Tibial nerve (tissue), 4 donors: ENCODE results near the gene ZNRF1. TPM values are rescaled to one million over a fixed set of nuclear protein-coding genes. Genes with fewer than 3 reads are reported as not detected.

Experiments
- DNase-seq, 2 donors: peaks; one replicate each; pipeline ENCODE4 v3.0.0-alpha.2; 2019; ENCODE audit warnings: low spot score in 2 of 2
- H3K27ac ChIP-seq, 4 donors: fragments of 200-600 bp; sonication (generic) in 3 of 4; one replicate each; pipeline ENCODE4 v1.5.1; 2017 to 2019; ENCODE audit warnings: mild to moderate bottlenecking in 1 of 4
- H3K27me3 ChIP-seq, 2 donors: fragments of 200-600 bp; sonication (generic) in 1 of 2; one replicate each; pipeline versions ENCODE4 v1.5.1 to v1.6.0; 2017 to 2019
- H3K36me3 ChIP-seq, 3 donors: fragments of 200-600 bp; sonication (generic); one replicate each; pipeline ENCODE4 v1.5.1; 2018 to 2019
- H3K4me1 ChIP-seq, 4 donors: fragments of 200-600 bp; sonication (generic) in 3 of 4; one replicate each; pipeline ENCODE4 v1.5.1; 2017 to 2019
- H3K4me3 ChIP-seq, 4 donors: fragments of 200-600 bp; sonication (generic) in 3 of 4; one replicate each; pipeline ENCODE4 v1.5.1; 2017 to 2019; ENCODE audit warnings: mild to moderate bottlenecking in 1 of 4, moderate library complexity in 1 of 4
- H3K9me3 ChIP-seq, 4 donors: fragments of 200-600 bp; sonication (generic) in 3 of 4; one replicate each; pipeline ENCODE4 v1.5.1; 2017 to 2019
- CTCF ChIP-seq, 5 experiments: fragments of 200-600 bp in 3 of 5; fragments of 450-650 bp in 2 of 5; sonication (generic) in 3 of 5; IDR thresholded peaks; one replicate each; pipeline ENCODE4 v1.5.1; 2016 to 2019; ENCODE audit warnings: antibody characterized with exemption in 5 of 5, mild to moderate bottlenecking in 3 of 5, moderate library complexity in 2 of 5
- EP300 ChIP-seq, 2 donors: sonication (generic); formaldehyde crosslinking; IDR thresholded peaks; one replicate each; pipeline ENCODE4 v1.6.1; 2017; ENCODE audit warnings: antibody characterized with exemption in 2 of 2, mild to moderate bottlenecking in 1 of 2
- POLR2A ChIP-seq, 2 donors: fragments of 450-650 bp; IDR thresholded peaks; one replicate each; pipeline ENCODE4 v1.6.1; 2017; ENCODE audit warnings: antibody characterized with exemption in 2 of 2, mild to moderate bottlenecking in 2 of 2, moderate library complexity in 2 of 2
- WGBS, 2 donors: methylation state at CpG; one replicate each; pipeline ENCODE4 v1.1.5; 2018; 5-methylcytosine and 5-hydroxymethylcytosine counted together
- total RNA-seq, 4 donors: library from RNA; depleted of rRNA; stranded (reverse); fragments of >200 nt; gene quantifications; one replicate each; pipeline ENCODE4 v1.1.0, GENCODE V29; 2016

Gene ZNRF1
- total RNA-seq, 4 donors from 2014 or later, result 10.3 to 31.4 (median 14.7) TPM

- Histone ChIP-seq H3K4me3 (peak overlapping the region; percentile 4 to 40 (median 20)), H3K9me3 (no peaks in the 10 kb centered on the region), H3K36me3 (peaks cover 0 to 21% (median 0%) of the 10 kb centered on the region in 3 donors), H3K27me3 (no peaks in the 10 kb centered on the region), H3K4me1 (peaks cover 0 to 79% (median 37%) of the 10 kb centered on the region in 4 donors), H3K27ac (peak overlapping the region; percentile 55 to 91 (median 82))
- TF ChIP-seq CTCF (IDR thresholded peaks at IDR 0.05), result peak; percentile 93 to 96 (median 95)
- peak in 1 of 2 donors; percentile 76 for TF ChIP-seq EP300 (IDR thresholded peaks at IDR 0.05)
- no peak for TF ChIP-seq POLR2A (IDR thresholded peaks at IDR 0.05)
- peak; percentile 87 to 92 for DNase-seq
- 4 to 9% methylated on average over 27 to 28 of the region's 28 CpGs for WGBS, 2 donors
Measured at GRCh38 chr16:75110637-75111513, 112.1 kb downstream of the ZNRF1 start.

GRCh38 chr16:75111514-75111940 lies 112.7 kb downstream of the ZNRF1 start:
- no peaks in the 10 kb centered on the region for H3K9me3 ChIP-seq
- no peak for DNase-seq
- TF ChIP-seq POLR2A (IDR thresholded peaks at IDR 0.05), result no peak
- TF ChIP-seq CTCF (IDR thresholded peaks at IDR 0.05), result no peak
- no peak for TF ChIP-seq EP300 (IDR thresholded peaks at IDR 0.05)
- H3K4me3 ChIP-seq, result no peak overlapping the region
- no peaks in the 10 kb centered on the region for H3K27me3 ChIP-seq
- 36 to 40% methylated on average over 7 of the region's 7 CpGs for WGBS, 2 donors
- H3K36me3 ChIP-seq, result peaks cover 0 to 21% (median 0%) of the 10 kb centered on the region in 3 donors
- peak overlapping the region; percentile 7 to 91 (median 72) for H3K27ac ChIP-seq
- peaks cover 0 to 83% (median 38%) of the 10 kb centered on the region in 4 donors for H3K4me1 ChIP-seq

GRCh38 chr16:75111961-75112733 lies 113.3 kb downstream of the ZNRF1 start:
- Histone ChIP-seq H3K9me3 (no peaks in the 10 kb centered on the region), H3K27ac (peak overlapping the region in 3 of 4 donors; percentile 7 to 91 (median 89)), H3K27me3 (no peaks in the 10 kb centered on the region), H3K4me1 (peaks cover 0 to 84% (median 38%) of the 10 kb centered on the region in 4 donors), H3K4me3 (no peak overlapping the region), H3K36me3 (peaks cover 0 to 21% (median 0%) of the 10 kb centered on the region in 3 donors)
- WGBS, 2 donors, result 48 to 50% methylated on average over 24 of the region's 26 CpGs
- no peak for TF ChIP-seq CTCF (IDR thresholded peaks at IDR 0.05)
- no peak for TF ChIP-seq EP300 (IDR thresholded peaks at IDR 0.05)
- TF ChIP-seq POLR2A (IDR thresholded peaks at IDR 0.05), result no peak
- no peak for DNase-seq

- no peak for TF ChIP-seq POLR2A (IDR thresholded peaks at IDR 0.05)
- TF ChIP-seq CTCF (IDR thresholded peaks at IDR 0.05), result no peak
- no peak for TF ChIP-seq EP300 (IDR thresholded peaks at IDR 0.05)
- 56 to 67% methylated on average over 12 to 14 of the region's 14 CpGs for WGBS, 2 donors
- no peak for DNase-seq
- peaks cover 0 to 21% (median 0%) of the 10 kb centered on the region in 3 donors for H3K36me3 ChIP-seq
- no peaks in the 10 kb centered on the region for H3K27me3 ChIP-seq
- peaks cover 0 to 76% (median 38%) of the 10 kb centered on the region in 4 donors for H3K4me1 ChIP-seq
- H3K9me3 ChIP-seq, result no peaks in the 10 kb centered on the region
- no peak overlapping the region for H3K27ac ChIP-seq
- H3K4me3 ChIP-seq, result no peak overlapping the region
Measured at GRCh38 chr16:75112734-75113491, 114.1 kb downstream of the ZNRF1 start.
